ENCODE results near the gene CHAT.

The CHAT gene

DNA sequence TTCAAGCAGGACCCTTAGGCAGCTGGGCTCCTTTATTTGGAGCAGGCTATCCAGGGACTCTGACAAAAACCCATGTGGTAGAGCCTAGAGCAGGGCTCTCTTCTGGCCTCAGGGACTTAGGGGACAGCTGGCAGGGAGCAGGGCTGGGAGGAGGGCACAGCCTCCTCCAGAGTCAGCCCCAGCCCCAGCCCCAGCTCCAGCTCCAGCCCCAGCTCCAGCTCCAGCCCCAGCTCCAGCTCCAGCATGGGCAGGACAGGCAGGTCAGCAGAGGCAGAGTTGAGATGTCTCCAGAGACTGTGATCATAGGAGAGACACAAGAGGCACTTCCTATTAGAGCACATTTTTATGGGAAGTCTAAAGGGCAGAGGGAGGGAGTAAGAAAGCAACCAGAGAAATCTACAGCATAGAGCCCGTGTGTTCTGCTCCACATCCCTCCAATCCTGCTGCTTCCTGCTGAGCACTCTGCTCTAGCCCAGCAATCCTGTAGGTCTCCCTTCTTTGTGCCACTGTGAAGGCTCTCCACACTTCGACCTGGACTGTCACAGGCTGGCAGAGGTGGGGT, 52.3 kb downstream of the CHAT start:
- TF ChIP-seq ZC3H10 (CRISPR knock-in tag; IDR thresholded peaks at IDR 0.05): no peak
- TF ChIP-seq, protein P1, sequence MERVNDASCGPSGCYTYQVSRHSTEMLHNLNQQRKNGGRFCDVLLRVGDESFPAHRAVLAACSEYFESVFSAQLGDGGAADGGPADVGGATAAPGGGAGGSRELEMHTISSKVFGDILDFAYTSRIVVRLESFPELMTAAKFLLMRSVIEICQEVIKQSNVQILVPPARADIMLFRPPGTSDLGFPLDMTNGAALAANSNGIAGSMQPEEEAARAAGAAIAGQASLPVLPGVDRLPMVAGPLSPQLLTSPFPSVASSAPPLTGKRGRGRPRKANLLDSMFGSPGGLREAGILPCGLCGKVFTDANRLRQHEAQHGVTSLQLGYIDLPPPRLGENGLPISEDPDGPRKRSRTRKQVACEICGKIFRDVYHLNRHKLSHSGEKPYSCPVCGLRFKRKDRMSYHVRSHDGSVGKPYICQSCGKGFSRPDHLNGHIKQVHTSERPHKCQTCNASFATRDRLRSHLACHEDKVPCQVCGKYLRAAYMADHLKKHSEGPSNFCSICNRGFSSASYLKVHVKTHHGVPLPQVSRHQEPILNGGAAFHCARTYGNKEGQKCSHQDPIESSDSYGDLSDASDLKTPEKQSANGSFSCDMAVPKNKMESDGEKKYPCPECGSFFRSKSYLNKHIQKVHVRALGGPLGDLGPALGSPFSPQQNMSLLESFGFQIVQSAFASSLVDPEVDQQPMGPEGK (CRISPR knock-in tag; IDR thresholded peaks at IDR 0.05; ENCODE audit: borderline replicate concordance): no peak
- TF ChIP-seq, protein P2, sequence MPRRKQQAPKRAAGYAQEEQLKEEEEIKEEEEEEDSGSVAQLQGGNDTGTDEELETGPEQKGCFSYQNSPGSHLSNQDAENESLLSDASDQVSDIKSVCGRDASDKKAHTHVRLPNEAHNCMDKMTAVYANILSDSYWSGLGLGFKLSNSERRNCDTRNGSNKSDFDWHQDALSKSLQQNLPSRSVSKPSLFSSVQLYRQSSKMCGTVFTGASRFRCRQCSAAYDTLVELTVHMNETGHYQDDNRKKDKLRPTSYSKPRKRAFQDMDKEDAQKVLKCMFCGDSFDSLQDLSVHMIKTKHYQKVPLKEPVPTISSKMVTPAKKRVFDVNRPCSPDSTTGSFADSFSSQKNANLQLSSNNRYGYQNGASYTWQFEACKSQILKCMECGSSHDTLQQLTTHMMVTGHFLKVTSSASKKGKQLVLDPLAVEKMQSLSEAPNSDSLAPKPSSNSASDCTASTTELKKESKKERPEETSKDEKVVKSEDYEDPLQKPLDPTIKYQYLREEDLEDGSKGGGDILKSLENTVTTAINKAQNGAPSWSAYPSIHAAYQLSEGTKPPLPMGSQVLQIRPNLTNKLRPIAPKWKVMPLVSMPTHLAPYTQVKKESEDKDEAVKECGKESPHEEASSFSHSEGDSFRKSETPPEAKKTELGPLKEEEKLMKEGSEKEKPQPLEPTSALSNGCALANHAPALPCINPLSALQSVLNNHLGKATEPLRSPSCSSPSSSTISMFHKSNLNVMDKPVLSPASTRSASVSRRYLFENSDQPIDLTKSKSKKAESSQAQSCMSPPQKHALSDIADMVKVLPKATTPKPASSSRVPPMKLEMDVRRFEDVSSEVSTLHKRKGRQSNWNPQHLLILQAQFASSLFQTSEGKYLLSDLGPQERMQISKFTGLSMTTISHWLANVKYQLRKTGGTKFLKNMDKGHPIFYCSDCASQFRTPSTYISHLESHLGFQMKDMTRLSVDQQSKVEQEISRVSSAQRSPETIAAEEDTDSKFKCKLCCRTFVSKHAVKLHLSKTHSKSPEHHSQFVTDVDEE (CRISPR knock-in tag; IDR thresholded peaks at IDR 0.05): no peak
- TF ChIP-seq GLIS3 (CRISPR knock-in tag; IDR thresholded peaks at IDR 0.05): no peak
- TF ChIP-seq ZNF70 (CRISPR knock-in tag; IDR thresholded peaks at IDR 0.05): no peak
- no peak for TF ChIP-seq CSDC2 (CRISPR knock-in tag; IDR thresholded peaks at IDR 0.05)
- TF ChIP-seq, protein P3, sequence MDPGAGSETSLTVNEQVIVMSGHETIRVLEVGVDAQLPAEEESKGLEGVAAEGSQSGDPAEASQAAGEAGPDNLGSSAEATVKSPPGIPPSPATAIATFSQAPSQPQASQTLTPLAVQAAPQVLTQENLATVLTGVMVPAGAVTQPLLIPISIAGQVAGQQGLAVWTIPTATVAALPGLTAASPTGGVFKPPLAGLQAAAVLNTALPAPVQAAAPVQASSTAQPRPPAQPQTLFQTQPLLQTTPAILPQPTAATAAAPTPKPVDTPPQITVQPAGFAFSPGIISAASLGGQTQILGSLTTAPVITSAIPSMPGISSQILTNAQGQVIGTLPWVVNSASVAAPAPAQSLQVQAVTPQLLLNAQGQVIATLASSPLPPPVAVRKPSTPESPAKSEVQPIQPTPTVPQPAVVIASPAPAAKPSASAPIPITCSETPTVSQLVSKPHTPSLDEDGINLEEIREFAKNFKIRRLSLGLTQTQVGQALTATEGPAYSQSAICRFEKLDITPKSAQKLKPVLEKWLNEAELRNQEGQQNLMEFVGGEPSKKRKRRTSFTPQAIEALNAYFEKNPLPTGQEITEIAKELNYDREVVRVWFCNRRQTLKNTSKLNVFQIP (CRISPR knock-in tag; IDR thresholded peaks at IDR 0.05; ENCODE audit: borderline replicate concordance, low read depth): no peak
- ATAC-seq: no peak

DNA sequence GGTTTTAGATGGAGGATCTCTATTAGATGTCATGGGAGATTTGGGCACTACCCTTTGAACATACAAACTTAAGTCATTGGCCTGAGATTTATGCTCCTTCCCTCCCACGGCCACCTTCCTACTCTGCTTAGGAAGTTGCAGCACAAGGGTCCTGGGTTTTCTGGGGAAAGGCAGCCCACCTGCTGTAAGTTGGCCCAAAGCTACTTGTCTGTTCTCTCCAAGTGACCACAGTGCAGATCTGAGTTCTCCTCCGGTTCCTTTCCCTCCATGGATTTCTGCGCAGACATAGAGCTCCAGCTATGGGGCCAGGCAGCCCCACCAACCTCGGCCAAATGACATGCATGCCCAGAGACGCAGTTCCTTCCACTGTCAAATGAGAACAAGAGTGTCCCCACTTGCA, 52.8 kb downstream of the CHAT start:
- no peak for ATAC-seq
- TF ChIP-seq, protein P4, sequence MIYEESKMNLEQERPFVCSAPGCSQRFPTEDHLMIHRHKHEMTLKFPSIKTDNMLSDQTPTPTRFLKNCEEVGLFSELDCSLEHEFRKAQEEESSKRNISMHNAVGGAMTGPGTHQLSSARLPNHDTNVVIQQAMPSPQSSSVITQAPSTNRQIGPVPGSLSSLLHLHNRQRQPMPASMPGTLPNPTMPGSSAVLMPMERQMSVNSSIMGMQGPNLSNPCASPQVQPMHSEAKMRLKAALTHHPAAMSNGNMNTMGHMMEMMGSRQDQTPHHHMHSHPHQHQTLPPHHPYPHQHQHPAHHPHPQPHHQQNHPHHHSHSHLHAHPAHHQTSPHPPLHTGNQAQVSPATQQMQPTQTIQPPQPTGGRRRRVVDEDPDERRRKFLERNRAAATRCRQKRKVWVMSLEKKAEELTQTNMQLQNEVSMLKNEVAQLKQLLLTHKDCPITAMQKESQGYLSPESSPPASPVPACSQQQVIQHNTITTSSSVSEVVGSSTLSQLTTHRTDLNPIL (CRISPR knock-in tag; IDR thresholded peaks at IDR 0.05; ENCODE audit: low read depth): no peak
- TF ChIP-seq, protein P2 (CRISPR knock-in tag; IDR thresholded peaks at IDR 0.05): no peak

DNA sequence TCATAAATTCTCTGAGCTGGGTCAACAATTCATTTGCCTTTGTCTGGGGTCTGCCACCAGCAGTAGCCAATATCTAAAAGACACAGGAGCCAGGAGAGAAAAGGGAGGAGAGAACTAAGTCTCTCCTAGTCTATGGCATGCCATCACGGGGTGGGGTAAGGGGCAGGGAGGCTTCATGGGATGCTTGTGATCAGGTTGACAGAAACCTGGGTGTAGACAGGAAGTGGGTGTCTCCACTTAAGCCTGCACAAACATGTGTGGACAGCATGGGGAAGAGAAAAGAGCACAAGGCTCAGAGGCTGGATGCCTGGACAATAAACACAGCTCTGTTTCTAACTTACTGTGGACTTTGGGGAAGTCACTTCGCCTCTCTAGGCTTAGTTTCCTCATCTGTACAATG, 54.2 kb downstream of the CHAT start:
- ATAC-seq: no peak
- TF ChIP-seq CSDC2 (CRISPR knock-in tag; IDR thresholded peaks at IDR 0.05) (no peak), SNAI2 (CRISPR knock-in tag; IDR thresholded peaks at IDR 0.05) (no peak), BACH2 (CRISPR knock-in tag; IDR thresholded peaks at IDR 0.05; ENCODE audit: borderline replicate concordance) (no peak)
- TF ChIP-seq, protein P5, sequence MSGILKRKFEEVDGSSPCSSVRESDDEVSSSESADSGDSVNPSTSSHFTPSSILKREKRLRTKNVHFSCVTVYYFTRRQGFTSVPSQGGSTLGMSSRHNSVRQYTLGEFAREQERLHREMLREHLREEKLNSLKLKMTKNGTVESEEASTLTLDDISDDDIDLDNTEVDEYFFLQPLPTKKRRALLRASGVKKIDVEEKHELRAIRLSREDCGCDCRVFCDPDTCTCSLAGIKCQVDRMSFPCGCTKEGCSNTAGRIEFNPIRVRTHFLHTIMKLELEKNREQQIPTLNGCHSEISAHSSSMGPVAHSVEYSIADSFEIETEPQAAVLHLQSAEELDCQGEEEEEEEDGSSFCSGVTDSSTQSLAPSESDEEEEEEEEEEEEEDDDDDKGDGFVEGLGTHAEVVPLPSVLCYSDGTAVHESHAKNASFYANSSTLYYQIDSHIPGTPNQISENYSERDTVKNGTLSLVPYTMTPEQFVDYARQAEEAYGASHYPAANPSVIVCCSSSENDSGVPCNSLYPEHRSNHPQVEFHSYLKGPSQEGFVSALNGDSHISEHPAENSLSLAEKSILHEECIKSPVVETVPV (CRISPR knock-in tag; IDR thresholded peaks at IDR 0.05): no peak

DNA sequence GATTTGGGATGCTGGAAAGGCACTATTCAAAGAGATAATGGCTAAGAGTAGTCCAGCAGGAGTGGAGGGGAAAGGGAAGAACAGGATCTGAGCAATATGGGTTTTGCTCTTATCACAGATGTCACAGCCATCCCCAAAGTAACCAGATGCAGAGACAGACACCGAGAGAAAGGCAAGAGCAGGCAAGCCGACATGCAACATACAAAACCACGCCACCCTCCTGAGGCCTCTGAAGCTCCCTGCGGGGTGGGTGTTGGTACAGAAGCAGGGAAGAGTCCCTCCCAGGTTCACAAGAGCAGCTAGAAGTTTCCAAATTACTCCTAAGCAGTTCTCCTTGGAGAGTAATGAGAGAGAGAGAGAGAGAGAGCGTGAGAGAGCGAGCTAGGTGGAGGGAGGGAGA, 54.8 kb downstream of the CHAT start:
- ATAC-seq: no peak
- TF ChIP-seq, protein P2 (CRISPR knock-in tag; IDR thresholded peaks at IDR 0.05): no peak
- TF ChIP-seq CSDC2 (CRISPR knock-in tag; IDR thresholded peaks at IDR 0.05) (no peak), ZNF8 (CRISPR knock-in tag; IDR thresholded peaks at IDR 0.05) (no peak), ZNF565 (CRISPR knock-in tag; conservative IDR thresholded peaks at IDR 0.05; ENCODE audit: low read depth) (no peak), ZFP30 (CRISPR knock-in tag; IDR thresholded peaks at IDR 0.05) (no peak), TOX (CRISPR knock-in tag; IDR thresholded peaks at IDR 0.05; ENCODE audit: borderline replicate concordance) (no peak), RARB (CRISPR knock-in tag; IDR thresholded peaks at IDR 0.05) (no peak)
- TF ChIP-seq, protein P3 (CRISPR knock-in tag; IDR thresholded peaks at IDR 0.05; ENCODE audit: borderline replicate concordance, low read depth): no peak

Measured in SK-N-SH treated with all-trans-retinoic acid at 6 μM for 48 hours (cell line).